Activated CD4-positive, CD25-positive, alpha-beta regulatory T cell treated with anti-CD3 and anti-CD28 coated beads, Interleukin-2, amount 50 U/mL, for 16 hours (primary cell): ENCODE measurements around the gene HORMAD2.

Experiments used
- DNase-seq: peaks from one replicate; pipeline ENCODE4 v3.0.0-alpha.2; 2020; ENCODE audit warnings: low read depth, low spot score

Gene HORMAD2

DNA sequence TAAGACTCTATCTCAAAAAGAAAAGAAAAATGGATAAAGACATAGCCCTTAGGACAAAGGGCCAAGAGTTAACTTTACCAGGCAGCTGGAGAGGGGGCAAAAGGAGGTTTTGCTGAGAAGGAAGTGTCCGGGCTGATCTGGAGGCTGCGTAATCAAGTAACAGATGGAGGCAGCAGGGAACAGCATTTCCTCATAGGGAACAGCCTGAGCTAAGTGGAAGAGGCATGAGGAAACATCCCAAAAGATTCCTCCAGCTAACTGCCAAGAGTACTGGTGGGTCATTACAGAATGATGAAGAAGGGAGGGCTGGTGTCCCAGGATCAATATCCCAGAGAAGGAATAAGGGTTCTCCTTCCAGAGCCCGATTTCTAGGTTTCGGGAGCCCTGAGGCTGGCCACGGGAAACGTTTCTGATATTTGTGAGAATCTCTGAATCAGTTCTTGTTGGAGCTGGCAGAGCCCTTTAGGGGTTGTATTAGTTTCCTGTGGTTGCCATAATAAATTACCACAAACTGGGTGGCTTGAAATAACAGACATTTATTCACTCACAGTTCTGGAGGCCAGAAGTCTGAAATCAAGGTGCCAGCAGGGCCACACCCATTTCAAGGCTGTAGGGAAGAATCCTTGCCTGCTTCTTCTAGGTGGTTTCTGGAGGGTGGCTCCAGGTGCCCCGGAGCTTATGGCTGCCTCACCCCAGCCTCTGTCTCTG, 145.1 kb downstream of the HORMAD2 start:
- DNase-seq: no peak

DNA sequence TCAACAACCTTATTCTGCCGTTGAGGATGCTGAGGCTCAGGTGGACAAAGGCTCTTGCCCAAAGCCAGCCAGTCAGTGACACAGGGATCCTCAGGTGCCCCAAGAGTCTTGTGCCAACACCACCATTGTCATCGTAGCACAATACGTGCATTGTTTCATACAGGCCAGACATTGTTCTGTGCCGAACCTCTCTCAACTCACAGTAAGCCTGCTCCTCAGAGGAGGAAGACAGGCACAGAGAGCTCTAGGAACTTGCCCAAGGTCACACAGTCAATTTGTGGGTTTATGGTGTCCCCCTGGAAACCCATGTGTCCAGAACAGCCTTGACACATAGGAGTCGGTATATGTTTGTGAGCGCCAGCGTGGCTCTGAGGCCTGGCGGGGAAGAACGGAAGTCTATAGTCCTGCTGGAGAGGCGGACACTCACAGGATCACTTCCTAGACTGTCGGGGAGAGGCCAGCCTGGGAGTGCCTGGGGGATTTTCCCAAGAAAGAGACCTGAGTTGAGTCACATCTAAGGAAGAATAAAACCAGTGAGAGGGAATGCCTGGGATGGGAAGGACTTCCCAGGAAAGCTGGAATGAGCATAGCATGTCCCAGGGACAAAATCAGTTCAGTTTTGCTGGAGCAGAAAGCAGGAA, 146.0 kb downstream of the HORMAD2 start:
- DNase-seq: no peak
